Measurements from ENCODE around the gene PGRMC2.
"Not testable (repeated sequence)": the region's sequence is repeated elsewhere in the genome, so short reads cannot be mapped to it uniquely, and the experiment has no call there.

The PGRMC2 gene

DNA sequence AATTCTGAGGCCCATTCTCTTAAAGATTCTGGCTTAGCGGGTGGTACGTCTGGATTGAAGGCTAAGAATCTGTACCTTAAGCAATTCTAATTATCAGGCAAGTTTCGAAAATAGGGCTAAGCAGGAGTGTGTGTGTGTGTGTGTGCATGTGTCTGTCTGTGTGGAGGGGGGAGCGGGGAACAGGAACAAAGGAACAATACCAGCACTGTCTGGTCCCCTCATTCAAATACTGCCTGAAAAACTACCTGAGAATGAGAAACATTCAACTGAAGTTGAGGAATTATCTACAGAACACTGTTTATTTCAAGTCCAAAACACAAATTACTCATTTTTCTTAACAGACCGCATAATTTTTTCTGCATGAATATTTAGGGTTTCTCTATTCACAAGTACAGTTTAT lies 18.6 kb downstream of the PGRMC2 start:
- Histone ChIP-seq H3K4me3 (no peak overlapping the region), H3K4me1 (no peaks in the 10 kb centered on the region), H3K27me3 (no peaks in the 10 kb centered on the region), H3K36me3 (peaks cover 19 to 32% (median 24%) of the 10 kb centered on the region in 3 donors), H3K9me3 (peaks cover 0 to 13% (median 5%) of the 10 kb centered on the region in 3 donors), H3K27ac (no peak overlapping the region)
- intact Hi-C loops (cut with DNase I; ENCODE audit: low total_unique reads) = no loop called here
- TF ChIP-seq CTCF (IDR thresholded peaks at IDR 0.05) = no peak
- DNase-seq = no peak

- peaks cover 19 to 32% (median 24%) of the 10 kb centered on the region in 3 donors for H3K36me3 ChIP-seq
- no peak overlapping the region for H3K27ac ChIP-seq
- peaks cover 0 to 13% (median 5%) of the 10 kb centered on the region in 3 donors for H3K9me3 ChIP-seq
- intact Hi-C loops (cut with DNase I; ENCODE audit: low total_unique reads) = no loop called here
- no peaks in the 10 kb centered on the region for H3K27me3 ChIP-seq
- no peak for TF ChIP-seq CTCF (IDR thresholded peaks at IDR 0.05)
- H3K4me1 ChIP-seq = no peaks in the 10 kb centered on the region
- DNase-seq = no peak
- H3K4me3 ChIP-seq = no peak overlapping the region
Measured at GRCh38 chr4:128267745-128268144, 19.9 kb downstream of the PGRMC2 start.

DNA sequence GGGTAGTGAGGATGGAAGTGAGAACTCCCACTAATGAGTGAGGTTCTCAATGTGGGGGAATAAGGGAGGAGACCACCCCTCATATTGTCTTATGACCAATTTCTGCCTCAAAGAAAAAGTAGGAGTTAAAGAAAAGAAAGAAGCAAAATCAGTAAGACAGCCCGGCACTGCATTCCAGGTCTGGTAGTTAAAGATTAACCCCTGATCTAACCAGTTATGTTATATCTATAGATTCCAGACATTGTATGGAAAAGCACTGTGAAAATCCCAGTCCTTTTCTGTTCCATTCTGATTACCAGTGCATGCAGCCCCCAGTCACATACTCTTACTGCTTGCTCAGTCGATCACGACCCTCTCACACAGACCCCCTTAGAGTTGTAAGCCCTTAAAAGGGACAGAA lies 20.4 kb downstream of the PGRMC2 start:
- intact Hi-C loops (cut with DNase I; ENCODE audit: low total_unique reads); H3K4me1 ChIP-seq; DNase-seq; H3K4me3 ChIP-seq; H3K27ac ChIP-seq; H3K27me3 ChIP-seq: not testable (repeated sequence)
- H3K36me3 ChIP-seq = peaks cover 19 to 31% (median 24%) of the 10 kb centered on the region in 3 donors
- peaks cover 0 to 13% (median 5%) of the 10 kb centered on the region in 3 donors for H3K9me3 ChIP-seq

DNA sequence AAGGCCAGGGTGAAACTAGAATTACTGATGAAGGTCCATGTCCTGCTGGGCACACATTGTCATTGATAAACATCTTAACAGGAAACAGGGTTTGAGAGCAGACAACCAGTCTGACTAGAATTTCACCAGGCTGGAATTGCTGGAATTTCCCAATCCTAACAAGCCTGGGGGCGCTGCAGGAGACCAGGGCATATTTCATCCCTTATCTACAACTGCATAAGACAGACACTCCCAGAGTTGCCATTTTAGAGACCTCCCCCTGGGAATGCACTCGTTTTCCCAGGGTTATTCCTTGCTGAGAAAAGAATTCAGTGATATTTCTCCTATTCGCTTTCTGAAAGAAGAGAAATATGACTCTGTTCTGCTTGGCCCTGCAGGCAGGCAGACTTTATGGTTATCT lies 22.1 kb downstream of the PGRMC2 start:
- intact Hi-C loops (cut with DNase I; ENCODE audit: low total_unique reads); DNase-seq; H3K27ac ChIP-seq; H3K27me3 ChIP-seq; H3K4me3 ChIP-seq; H3K4me1 ChIP-seq: not testable (repeated sequence)
- peaks cover 0 to 13% (median 5%) of the 10 kb centered on the region in 3 donors for H3K9me3 ChIP-seq
- peaks cover 8 to 15% (median 13%) of the 10 kb centered on the region in 3 donors for H3K36me3 ChIP-seq

- H3K9me3 ChIP-seq; H3K27me3 ChIP-seq; intact Hi-C loops (cut with DNase I; ENCODE audit: low total_unique reads); H3K27ac ChIP-seq; H3K4me1 ChIP-seq; H3K4me3 ChIP-seq; DNase-seq; H3K36me3 ChIP-seq: not testable (repeated sequence)
Measured at GRCh38 chr4:128259889-128260288, 27.7 kb downstream of the PGRMC2 start.

- H3K27ac ChIP-seq; H3K27me3 ChIP-seq; H3K4me3 ChIP-seq; H3K4me1 ChIP-seq; DNase-seq; H3K36me3 ChIP-seq; H3K9me3 ChIP-seq; intact Hi-C loops (cut with DNase I; ENCODE audit: low total_unique reads): not testable (repeated sequence)
Measured at GRCh38 chr4:128258166-128258565, 29.4 kb downstream of the PGRMC2 start.

DNA sequence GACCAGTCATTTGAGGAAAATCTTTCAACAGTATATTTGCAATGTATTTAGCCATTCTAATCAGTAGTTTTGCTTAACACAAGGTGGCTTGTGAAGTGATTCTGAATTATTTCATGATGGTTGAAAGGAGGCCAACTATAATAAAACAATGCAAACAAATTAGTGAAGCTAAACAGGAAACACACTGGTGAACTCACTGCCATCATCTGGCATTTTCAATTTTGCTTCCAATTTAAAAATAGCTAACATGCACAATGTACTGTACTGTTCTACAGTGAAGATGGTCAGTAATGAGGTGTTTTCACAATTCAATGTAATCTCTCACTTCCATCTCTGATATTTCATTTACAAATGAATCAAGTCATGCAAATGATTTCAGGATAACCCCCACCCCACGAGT lies 31.1 kb downstream of the PGRMC2 start:
- H3K36me3 ChIP-seq = no peaks in the 10 kb centered on the region
- no peaks in the 10 kb centered on the region for H3K9me3 ChIP-seq
- H3K4me3 ChIP-seq = no peak overlapping the region
- H3K27ac ChIP-seq = no peak overlapping the region
- no peak for DNase-seq
- H3K27me3 ChIP-seq = no peaks in the 10 kb centered on the region
- intact Hi-C loops (cut with DNase I; ENCODE audit: low total_unique reads) = no loop called here
- no peaks in the 10 kb centered on the region for H3K4me1 ChIP-seq
- TF ChIP-seq CTCF (IDR thresholded peaks at IDR 0.05) = no peak

DNA sequence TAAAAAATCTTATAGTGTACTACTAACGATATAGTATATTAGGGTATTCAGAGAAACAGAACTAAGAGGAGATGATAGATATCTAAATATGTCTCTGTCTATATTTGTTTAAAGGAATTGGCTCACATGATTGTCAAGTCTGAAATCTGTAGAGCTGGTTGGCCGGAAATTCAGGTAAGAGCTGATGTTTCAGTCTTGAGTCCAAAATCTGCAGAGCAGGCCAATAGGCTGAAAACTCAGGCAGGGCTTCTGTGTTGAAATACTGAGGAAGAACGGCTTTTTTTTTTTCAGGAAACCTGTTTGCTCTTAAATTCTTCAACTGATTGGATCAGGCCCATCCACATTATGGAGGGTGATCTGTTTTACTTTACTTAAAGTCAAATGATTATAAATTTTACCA lies 31.7 kb downstream of the PGRMC2 start:
- no peak for DNase-seq
- TF ChIP-seq CTCF (IDR thresholded peaks at IDR 0.05) = no peak
- Histone ChIP-seq H3K4me3 (no peak overlapping the region), H3K27ac (no peak overlapping the region), H3K4me1 (no peaks in the 10 kb centered on the region), H3K9me3 (no peaks in the 10 kb centered on the region), H3K36me3 (no peaks in the 10 kb centered on the region), H3K27me3 (no peaks in the 10 kb centered on the region)
- intact Hi-C loops (cut with DNase I; ENCODE audit: low total_unique reads) = no loop called here

Measured in tibial artery (tissue), 4 donors.